NCI-H1930 (cell line): Measurements from ENCODE around the gene BCO1.

Source experiments
- DNase-seq, 2 experiments: peaks; one replicate each; lab custom pipeline; 2025; lab: John Stamatoyannopoulos, UW

The BCO1 gene

DNA sequence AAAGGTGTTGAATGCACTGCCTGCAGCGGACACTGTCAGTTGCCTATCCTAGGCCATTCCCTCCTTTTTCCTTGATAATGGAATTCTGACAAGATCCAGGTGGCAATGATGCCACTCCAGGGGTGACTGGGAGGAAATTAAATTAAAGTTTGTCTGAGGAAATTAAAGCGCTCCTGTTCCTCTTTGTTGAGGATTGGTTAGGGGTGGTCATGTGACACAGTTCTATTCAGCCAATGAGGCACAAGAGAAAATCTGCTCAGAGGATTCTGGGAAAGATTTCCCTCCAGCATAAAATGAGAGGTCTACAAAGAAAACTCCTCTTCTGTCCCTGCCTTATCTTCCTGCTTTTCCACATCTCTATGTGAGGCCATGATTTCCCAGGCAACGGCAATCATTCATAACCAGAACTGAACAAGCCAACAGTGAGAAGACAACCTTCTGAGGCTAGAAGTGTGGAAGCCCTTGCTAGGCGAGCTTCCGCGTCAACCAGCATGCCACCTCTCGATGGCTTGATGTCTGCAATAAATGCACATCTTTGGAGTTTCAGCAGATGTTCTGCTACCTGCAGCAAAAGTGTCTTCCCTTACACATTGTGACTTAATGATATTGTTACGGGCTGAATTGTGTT, 5.6 kb upstream of the BCO1 start:
- DNase-seq: no peak

DNA sequence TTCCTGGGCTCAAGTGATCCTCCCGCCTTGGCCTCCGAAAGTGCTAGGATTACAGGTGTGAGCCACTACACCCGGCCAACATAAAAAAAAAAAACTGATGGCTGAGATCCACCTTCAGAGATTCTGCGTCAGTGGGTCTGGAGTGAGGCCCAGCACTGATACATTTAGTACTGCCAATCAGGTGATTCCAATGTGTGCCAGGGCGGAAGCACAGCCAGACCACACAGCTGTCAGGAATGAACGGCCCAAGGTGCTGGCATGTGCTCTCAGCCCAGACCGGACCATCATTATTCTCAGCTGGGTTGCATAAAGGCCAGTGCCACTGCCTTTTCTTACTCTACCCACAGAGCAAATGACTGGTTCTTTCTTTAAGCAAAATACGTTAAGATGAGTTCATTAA, 1.2 kb upstream of the BCO1 start:
- DNase-seq: no peak

DNA sequence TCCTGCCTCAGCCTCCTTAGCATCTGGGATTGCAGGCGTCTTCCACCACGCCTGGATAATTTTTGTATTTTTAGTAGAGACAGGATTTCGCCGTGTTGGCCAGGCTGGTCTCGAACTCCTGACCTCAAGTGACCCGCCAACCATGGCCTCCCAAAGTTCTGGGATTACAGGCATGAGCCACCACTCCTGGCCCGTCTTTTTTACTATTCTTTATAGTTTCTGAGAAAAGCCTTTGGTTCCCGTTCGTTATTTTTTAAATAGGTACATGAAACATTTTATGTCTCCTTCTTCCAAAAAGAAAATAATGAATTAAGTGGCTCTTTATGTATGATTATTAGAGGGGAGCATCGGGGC, 570 bp upstream of the BCO1 start:
- DNase-seq: no peak

DNA sequence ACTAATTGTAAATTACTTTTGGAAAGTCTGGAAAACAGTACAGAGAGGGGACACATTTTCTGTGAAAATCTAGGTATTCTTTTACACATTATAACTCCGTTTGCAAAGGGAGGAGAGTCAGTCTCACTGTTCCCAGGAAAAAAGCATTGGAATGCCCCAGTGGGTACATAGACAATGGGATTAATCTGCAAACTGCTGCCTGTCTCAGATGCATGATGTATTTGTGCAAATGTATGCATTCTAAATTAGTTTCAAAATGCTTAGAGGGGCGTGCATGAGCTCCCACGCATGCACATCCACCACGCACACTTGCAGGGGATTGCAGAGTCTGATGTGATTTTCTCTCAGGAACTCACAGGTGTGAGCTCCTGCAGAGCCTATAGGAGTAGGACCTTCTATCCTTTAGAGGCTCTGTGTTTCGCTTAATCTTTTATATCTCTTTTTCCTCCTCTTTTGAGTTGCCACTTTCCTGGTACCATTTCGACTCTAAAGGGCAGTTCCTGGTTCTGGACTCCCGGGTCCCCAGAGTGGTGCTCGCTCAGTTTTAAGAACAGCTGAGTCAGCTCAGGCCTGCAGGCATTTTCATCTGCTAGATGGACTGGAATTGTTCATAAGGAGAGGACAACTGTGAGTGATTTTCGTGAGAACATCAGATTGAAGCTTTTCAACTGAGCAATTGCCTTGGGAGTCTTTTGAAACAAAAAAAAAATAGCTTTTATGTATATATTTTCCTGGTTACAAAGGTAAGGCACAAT, 1.1 kb downstream of the BCO1 start:
- no peak for DNase-seq

DNA sequence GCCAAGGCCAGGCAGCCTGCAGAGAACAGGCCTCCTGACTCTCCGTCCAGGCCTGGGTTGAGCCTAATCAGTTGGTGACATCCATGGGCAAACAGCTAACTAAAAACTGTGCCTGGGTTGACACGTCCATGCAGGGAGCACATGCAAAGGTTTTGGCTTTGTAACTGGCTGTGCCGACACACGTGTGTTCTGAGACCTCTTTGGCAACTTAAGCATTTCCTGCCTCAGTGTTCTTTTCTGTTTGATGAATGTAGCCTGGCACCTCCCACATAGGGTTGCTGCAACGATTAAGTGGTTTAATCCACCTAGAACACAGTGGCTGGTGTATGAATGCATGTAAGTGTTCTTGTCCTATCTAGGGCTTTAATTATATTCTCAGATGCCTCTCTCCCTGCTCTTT, 3.2 kb downstream of the BCO1 start:
- no peak for DNase-seq

DNA sequence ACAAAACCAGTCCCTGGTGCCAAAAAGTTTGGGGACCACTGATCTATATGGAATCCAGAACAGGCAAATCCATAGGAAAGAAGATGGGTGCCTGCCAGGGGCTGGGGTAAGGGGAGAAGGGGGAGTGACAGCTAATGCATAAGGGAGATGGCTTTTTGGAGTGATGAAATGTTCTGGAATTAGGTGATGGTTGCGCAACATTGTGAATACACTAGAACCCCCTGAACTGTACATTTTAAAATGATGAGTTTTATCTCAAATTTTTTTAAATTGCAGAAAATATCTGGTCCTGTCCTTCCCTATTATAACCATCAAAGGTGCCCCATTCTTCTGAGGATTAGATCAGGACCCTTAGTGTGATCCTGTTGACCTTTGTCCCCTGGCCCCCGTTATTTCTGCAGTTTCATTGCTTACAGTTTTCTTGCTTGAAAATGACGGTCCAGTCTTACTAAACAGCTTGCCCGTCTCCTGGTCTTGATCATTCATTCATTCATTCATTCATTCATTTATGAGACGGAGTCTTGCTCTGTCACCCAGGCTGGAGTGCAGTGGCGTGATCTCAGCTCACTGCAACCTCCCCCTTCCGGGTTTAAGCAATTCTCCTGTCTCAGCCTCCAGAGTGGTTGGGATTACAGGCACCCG, 4.6 kb downstream of the BCO1 start:
- DNase-seq: no peak

DNA sequence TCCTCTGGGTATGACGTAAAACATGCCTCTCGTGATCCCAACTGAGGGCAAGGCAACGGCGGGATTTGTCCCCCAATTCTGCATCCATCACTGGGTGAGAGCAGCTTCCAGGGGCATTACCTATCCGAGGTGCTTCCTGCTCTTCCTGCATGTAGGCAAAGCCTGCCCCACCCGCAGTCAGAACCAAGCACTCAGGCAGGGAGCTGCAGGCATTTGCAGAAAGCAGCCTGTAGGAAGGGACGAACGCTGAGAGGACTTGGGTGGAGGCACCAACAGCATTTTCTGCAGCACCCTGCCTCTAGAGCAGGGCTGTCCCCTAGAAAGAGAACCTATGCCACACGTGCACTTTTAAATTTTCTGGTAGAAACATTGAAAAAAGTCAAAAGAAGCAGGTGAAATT, 5.5 kb downstream of the BCO1 start:
- no peak for DNase-seq

DNA sequence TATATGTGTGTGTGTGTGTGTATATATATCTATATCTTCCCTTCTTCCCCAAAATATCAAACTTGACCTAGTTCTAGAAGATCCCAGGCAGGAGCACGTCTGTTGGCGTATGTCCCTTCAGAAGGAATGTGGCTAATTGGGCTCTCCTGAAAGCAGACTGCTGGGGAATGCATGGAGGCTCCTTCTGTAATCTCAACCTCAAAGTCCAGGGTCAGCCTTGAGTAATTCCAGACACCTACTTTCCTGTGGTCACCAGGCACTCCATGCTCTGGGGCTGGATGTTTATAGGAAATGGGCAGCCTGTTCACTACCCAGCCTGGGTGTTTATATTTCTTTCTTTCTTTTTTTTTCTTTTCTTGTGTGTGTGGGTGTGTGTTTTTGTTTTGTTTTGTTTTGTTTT, 13.4 kb downstream of the BCO1 start:
- no peak for DNase-seq

DNA sequence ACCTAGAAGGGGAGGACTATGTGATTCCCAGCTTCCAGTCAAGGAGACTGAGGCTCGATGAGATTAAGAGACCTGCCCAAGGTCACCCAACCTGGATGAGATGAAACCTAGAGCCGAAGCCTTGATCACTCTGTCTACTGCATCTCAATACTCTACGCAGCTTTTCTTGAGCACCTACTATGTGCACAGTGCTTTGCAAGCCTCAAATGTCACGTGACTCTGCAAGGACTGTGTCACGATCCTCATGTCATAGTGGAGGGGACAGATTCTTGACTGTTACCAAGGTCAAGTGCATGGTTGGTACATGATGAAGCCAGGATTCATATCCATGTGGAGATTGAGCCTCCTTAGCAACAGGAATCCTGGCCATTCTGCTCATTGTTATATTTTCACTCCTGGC, 14.7 kb downstream of the BCO1 start:
- no peak for DNase-seq

DNA sequence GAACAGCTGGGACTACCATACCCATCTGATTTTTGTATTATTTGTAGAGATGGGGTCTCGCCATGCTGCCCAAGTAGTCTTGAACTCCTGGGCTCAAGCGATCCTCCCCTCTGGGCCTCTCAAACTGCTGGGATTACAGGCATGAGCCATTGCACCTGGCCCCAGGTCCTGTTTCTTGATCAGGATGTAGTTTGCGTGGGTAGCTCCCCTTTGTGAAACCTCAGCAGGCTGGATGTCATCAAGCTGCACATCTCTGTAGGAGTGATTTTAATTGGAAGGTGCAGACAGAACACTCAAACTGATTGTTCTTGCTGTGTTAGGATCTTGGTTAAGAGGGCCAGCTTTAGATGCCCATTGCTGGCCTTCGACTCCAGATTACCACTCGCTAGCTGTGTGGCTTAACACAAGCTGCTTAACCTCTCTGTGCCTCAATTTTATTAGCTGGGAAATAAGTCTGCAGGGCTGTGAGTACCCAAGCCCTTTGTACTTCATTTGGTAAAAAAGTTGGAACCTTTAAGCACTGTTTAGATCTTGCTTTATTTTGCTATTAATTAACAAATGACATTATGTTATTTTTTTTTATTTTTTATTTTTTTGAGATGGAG, 16.5 kb downstream of the BCO1 start:
- no peak for DNase-seq

DNA sequence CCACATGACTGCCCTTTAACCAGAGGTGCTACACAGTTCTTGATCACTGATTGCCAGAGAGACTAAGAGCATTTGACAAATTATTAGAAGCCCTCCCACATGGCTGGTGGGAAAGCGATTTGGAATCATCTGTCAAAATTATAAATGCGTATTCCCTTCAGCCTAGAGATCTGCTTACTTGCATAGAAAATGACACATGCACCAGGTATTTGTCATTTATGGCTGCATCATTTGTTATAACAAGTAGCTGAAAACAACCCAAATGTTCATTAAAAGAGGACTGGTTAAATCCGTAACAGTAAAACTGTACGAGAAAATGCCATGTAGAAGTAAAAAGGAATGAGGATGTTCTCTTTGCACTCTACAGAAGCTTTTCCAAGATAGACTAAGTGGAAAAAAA, 21.4 kb downstream of the BCO1 start:
- DNase-seq: no peak

DNA sequence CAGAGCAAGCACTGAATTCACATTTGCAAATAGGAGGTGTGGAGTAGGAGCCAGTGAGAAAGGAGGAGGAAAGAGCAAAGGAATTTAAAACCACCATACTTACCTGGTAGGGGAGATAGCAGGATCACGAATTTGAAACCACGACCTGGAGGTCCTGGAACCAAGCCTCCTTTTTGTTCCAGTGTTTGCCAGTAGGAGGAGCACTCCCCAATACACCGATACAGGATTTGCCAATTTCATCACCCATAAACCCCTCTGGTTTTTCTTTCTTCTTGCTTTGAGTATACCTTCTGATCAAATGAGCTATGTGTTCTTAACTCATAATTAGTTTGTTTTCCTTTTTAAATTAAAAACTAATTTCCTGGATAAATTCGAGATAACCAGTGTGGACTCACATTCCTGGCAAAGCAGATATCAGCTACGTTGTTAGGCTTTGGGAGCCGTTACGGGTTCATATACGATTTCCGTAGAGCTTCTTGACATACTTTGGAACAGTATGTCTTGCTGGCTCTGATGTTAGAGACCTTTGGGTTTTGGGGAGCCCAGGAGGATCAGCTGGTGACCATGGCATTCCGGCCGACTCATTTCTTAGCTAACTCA, 22.7 kb downstream of the BCO1 start:
- no peak for DNase-seq

DNA sequence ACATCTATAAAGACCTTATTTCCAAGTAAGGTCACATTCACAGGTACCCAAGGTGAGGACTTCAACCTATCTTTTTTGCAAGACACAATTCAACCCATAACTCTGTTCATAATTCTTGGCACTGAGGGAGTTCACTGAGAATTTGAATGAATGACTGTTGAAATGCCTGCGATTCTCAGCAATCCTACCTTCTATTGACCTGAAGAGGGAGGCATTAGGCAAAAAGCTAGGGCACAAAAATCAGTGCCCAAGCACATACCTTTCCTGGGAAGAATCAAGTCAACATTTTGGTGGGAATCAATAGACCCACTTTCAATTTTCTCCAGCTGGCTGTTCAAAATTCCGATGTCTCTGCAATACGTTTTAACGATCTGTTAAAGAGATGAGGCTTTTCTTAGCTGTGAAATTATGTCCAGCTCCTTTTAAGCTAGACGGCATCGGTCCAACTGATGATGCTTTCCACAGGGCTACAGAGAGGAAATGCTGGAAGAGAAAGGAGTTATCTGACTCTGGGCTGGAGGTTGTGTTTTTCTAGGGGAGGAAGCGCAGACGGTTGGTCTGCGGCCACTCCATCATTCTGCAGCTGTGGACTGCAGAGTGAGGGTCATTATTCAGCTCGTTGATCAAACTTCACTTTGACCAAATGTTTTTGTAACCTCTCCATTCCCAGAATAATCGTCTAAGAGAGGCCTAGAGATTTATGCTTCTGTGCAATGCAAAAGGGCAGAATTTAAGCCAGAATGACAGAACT, 25.2 kb downstream of the BCO1 start:
- no peak for DNase-seq

DNA sequence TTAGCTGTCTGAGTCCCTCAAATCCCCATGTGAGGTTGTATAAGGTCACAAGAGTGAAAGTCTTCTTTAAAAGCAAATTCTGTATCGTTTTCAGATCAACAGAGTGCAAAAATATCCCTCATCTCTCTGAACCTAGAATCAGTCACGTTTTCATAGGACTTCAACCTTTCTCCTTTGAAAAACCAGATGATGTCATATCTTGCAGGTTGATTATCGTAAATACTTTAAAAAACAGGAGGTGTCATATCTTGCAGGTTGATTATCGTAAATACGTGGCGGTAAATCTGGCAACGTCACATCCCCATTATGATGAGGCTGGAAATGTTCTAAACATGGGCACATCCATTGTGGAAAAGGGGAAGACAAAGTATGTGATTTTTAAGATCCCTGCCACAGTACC, 25.9 kb downstream of the BCO1 start:
- DNase-seq: no peak

DNA sequence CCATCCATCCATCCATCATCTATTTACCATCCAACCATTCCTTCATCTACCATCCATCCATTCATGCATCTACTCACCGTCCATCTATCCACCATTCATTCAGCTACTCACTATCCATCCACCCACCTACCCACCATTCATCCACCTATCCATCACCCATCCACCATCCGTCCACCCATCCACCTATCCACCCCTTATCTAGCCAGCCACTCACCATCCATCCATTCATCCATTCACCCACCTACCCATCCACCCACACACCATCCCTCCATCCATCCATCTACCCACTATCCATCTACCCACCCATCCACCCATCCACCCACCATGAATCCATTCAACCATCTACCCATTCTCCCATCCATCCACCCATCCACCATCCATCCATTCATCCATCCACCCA, 26.6 kb downstream of the BCO1 start:
- no peak for DNase-seq

DNA sequence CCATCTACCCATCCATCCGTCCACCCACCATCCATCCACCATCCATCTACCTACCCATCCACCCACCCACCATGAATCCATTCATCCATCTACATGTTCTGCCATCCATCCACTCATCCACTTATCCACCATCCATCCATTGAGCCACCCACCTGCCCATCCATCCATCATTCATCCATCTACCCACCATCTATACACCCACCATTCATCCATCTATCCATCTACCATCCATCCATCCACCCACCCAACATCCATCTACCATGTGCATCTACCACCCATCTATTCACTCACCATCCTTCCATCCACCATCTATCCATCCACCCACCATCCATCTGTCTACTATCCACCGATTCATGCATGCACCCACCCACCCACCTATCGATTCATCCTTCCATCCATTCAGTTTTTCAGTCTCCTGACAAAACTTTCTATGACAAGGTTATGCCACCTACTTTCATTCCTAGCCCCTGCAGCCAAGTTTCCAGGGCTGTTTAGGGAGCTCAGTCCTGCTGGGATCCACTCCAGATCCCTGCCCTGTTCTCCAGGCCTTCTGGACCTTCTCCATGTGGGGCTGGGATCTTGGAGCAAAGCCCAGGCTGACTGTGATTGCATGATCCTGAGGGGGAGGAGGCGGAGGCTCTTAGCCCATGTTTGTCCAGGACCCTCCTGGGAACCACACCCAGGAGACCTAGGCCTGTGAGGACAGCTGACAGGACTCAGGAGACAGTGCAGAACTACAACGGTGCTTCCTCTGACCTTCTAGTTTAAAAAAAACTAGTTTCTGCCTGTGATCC, 27.4 kb downstream of the BCO1 start:
- DNase-seq: no peak

DNA sequence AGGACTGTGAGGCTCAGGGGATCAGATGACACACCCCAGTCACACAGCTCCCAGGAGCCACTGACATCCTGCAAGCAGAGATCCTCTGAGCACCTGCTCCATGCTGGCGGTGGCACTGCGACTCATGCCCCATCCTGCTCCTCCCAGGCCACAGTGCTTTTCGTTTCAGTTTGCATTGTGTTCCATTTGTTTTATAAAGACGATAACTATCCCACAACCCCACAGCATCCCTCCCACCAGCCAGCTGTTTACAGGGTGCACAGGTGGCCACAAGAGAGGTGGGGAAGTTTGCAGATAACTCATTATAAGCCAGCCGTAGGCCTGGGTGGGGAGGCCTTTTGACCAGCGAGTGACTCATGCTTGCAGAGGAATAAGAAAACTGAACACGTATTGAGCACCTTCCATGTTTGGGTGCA, 28.2 kb downstream of the BCO1 start:
- no peak for DNase-seq

DNA sequence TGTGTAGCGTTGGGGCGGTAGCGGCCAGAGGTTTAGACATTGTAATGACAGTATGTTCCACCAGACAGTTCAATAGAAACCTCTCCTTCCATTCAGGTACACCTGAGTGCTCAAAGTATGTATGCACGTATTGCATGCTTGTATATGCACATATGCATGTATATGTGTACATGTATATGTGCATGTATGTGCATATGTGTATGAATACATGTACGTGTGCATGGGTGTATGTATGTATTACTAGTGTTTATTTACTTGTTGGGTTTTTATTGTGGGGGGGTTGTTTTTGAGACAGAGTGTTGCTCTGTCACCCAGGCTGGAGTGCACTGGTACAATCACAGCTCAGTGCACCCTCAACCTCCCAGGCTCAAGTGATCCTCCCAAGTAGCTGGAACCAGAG, 30.0 kb downstream of the BCO1 start:
- DNase-seq: no peak

DNA sequence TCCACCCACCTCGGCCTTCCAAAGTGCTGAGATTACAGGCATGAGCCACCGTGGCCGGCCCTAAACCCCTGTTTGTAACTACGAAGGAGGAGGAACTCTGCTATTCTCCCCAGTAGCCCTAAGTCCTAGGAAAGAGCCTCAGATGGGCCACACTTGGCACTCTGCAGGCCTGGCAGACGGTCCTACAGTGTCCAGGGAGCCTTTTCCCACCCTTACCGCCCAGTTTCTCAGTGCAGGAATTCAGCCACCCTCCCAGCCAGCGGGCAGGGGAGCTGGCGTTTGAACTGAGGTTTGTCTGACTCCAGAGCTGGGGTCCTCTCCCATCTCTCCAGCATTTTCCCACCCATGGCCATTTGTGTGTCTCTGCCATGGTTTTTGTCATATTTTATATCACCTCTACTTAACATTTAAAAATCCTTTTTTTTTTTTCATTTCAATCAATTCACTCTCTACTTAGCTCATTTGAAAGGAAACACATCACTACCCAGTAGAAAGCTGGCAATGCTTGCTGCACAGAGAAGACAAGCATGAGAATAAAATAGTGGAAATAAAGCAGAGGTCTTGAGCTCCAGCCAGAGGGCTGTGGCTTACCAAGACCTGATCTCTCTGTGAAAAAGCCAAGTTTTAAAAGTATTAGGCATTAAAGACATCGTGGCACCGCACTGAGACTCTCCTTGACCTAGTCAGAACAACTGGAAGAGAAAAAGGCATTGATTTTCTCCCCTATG, 34.9 kb downstream of the BCO1 start:
- no peak for DNase-seq

DNA sequence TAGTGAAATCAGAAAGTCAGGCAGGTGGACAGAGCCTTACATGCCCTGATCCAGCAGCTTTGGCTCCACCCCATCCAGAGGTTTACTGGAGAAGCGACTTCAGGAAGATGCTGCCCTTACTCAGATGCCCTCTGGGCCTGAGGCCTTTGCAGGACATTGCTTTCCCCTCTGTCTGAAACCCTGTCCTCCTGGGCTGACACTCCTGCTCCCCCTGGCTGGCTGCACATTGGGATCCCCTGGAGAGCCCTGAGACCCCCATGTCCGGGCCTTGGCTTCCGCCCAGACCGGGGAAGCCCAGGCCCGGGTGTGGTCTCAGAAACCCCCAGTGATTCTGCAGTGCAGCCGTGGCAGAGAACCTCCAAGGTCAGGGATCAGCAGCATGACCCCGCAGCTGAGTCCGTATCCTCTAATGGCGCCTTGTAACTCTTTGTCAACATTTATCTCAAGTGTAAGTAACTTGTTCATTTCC, 36.6 kb downstream of the BCO1 start:
- no peak for DNase-seq
